ENCODE results near the gene MDH2.
"Not testable (repeated sequence)": the region's sequence is repeated elsewhere in the genome, so short reads cannot be mapped to it uniquely, and the experiment has no call there.

DNA sequence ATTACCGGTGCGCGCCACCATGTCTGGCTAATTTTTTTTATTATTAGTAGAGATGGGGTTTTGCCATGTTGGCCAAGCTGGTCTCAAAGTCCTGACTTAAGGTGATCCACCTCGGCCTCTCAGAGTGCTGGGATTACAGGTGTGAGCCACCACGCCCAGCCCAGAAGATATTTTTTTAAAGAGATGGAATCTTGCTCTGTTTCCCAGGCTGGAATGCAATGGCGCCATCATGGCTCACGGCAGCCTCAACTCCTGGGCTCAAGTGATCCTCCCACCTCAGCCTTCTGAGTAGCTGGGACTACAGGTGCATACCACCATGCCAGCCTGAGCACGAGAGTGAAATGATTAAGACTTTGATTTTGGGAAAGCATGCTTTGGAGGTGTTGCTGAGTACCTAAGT is 4.8 kb downstream of the MDH2 start:
- TF ChIP-seq, protein P1, sequence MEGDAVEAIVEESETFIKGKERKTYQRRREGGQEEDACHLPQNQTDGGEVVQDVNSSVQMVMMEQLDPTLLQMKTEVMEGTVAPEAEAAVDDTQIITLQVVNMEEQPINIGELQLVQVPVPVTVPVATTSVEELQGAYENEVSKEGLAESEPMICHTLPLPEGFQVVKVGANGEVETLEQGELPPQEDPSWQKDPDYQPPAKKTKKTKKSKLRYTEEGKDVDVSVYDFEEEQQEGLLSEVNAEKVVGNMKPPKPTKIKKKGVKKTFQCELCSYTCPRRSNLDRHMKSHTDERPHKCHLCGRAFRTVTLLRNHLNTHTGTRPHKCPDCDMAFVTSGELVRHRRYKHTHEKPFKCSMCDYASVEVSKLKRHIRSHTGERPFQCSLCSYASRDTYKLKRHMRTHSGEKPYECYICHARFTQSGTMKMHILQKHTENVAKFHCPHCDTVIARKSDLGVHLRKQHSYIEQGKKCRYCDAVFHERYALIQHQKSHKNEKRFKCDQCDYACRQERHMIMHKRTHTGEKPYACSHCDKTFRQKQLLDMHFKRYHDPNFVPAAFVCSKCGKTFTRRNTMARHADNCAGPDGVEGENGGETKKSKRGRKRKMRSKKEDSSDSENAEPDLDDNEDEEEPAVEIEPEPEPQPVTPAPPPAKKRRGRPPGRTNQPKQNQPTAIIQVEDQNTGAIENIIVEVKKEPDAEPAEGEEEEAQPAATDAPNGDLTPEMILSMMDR (IDR thresholded peaks at IDR 0.05; ENCODE audit: low read depth, low read length, poor library complexity, severe bottlenecking), result not testable (repeated sequence)
- TF ChIP-seq EZH2phosphoT487 (IDR thresholded peaks at IDR 0.05; ENCODE audit: borderline replicate concordance, low read length), result not testable (repeated sequence)

Measured in DOHH2 (cell line).